ENCODE results near the gene TEX14.

GRCh38 chr17:58541249-58541648 is 150.6 kb downstream of the TEX14 start:
- TF ChIP-seq, protein P1, sequence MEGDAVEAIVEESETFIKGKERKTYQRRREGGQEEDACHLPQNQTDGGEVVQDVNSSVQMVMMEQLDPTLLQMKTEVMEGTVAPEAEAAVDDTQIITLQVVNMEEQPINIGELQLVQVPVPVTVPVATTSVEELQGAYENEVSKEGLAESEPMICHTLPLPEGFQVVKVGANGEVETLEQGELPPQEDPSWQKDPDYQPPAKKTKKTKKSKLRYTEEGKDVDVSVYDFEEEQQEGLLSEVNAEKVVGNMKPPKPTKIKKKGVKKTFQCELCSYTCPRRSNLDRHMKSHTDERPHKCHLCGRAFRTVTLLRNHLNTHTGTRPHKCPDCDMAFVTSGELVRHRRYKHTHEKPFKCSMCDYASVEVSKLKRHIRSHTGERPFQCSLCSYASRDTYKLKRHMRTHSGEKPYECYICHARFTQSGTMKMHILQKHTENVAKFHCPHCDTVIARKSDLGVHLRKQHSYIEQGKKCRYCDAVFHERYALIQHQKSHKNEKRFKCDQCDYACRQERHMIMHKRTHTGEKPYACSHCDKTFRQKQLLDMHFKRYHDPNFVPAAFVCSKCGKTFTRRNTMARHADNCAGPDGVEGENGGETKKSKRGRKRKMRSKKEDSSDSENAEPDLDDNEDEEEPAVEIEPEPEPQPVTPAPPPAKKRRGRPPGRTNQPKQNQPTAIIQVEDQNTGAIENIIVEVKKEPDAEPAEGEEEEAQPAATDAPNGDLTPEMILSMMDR (IDR thresholded peaks at IDR 0.05): no peak
- no peak for TF ChIP-seq POLR2A (IDR thresholded peaks at IDR 0.05)
